Left lobe of liver (tissue), 2 donors: ENCODE measurements around the gene GRHPR. TPM values are rescaled to one million over a fixed set of nuclear protein-coding genes. Genes with fewer than 3 reads are reported as not detected.
"Not testable (repeated sequence)": the region's sequence is repeated elsewhere in the genome, so short reads cannot be mapped to it uniquely, and the experiment has no call there.

ENCODE experiments used
- ATAC-seq: fragments of 200-7000 bp; cut with Tn5 transposase; one replicate; pipeline ENCODE4 v1.9.1; 2020; ENCODE audit warnings: mild to moderate bottlenecking, moderate library complexity
- DNase-seq: peaks from one replicate; pipeline ENCODE4 v3.0.0-alpha.2; 2020; ENCODE audit warnings: low spot score
- total RNA-seq: library from RNA; stranded (reverse); gene quantifications from one replicate; pipeline ENCODE4 v1.2.1, GENCODE V29; 2021
- donor health status: DM: no; HTN: no; CAD: no; lungs with moderate emphysema.
- donor health status: DM: no; HTN: yes; CAD: no.

Gene GRHPR
- total RNA-seq, 1 donor from 2014 or later = 406 TPM

DNA sequence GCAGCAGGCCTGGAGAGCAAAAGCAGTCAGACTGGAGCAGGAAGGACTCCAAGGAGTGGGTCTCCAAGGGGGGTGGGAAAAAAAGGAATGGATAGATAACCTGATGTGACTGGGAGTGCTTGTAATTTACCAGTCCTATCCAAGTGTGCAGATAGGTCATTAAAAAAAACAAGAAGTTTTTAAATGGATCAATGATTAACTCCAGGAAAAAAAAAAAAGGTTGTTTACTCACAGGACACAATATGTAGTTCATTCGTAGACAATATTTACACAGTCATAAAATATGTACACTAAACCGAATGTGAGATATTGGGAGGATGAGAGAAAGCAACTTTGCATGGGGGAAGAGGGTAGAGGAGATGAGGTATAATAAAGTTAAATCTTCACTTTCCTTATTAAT, 22.4 kb downstream of the GRHPR start:
- ATAC-seq (peak; percentile 51), DNase-seq (no peak)

DNA sequence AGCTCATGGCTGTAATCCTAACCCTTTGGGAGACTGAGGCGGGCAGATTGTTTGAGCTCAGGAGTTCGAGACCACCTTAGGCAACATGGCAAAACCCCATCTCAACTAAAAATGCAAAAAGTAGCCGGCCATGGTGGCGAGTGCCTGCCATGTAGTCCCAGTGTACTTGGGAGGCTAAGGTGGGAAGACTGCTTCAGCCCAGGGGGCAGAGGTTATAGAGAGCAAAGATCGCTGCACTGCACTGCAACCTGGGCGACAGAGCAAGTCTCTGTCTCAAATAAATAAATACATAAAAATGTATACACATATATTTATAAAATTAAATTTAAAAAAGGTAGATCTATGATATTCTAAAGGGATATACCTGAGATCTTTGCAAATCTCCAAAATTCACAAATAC, 23.3 kb downstream of the GRHPR start:
- ATAC-seq (peak; percentile 52), DNase-seq (no peak)

DNA sequence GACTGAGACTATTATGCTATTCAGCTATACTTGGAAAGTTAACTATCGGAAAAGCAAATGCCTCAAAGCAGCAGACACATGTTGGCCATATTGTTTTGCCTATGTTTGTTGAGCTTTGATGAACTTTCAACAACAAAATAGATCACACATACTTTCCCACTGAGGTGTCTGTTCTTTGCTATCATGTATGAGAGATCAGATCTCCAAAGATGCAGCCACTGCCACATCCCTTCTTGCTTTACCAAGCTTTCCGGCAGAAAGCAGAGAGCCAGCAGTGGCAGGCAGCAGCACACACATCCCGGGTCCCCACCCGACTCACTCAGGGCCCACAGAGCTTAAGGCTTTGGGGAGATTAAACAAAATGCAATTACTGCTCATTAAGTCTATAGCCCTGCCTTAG, 23.9 kb downstream of the GRHPR start:
- no peak for DNase-seq
- no peak for ATAC-seq

DNA sequence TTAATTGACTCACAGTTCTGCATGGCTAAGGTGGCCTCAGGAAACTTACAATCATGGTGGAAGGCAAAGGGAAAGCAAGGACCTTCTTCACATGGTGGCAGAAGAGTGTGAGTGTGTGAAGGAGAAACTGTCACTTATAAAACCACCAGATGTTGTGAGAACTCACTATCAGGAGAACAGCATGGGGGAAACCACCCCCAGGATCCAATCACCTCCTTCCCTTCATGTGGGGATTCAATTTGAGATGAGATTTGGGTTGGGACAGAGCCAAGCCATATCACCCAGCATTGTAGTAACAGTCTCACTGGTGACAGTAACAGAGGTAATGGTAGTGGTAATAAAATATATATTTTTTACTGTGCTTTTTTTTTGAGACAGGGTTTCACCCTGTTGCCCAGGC, 24.6 kb downstream of the GRHPR start:
- ATAC-seq (no peak), DNase-seq (no peak)

DNA sequence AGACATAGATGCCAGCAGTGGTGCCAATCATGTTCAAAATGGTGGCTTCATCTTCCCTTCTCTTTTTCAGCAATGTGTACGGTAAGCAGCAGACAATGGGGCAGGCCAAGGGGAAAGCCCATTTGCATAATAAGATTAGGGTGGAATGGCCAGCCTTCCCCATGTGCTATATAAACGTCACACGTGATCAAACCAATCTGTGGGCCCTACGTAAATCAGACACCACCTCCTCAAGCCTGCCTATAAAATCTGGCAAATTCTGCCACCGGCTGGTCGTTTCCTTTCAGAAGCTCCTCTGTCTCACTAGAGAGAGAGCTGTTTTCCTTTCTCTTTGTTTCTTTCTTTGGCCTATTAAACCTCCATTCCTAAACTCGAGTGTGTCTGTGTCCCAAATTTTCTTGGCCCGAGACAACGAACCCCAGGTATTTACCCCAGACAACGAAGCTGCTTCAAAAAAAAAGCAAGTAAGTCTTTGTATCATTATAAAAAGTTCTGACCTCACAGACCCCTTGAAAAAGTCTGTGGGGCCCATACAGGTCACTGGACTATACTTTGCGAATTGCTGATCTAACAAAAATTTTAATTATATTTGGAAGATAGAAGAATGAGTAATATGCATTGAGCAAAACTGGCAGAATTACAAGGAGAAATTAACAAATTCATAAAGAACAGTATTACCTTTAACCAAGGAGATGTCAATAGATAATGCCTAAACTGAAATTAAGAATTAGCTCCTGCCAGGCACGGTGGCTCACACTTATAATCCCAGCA, 27.6 kb downstream of the GRHPR start:
- no peak for ATAC-seq
- DNase-seq = no peak

DNA sequence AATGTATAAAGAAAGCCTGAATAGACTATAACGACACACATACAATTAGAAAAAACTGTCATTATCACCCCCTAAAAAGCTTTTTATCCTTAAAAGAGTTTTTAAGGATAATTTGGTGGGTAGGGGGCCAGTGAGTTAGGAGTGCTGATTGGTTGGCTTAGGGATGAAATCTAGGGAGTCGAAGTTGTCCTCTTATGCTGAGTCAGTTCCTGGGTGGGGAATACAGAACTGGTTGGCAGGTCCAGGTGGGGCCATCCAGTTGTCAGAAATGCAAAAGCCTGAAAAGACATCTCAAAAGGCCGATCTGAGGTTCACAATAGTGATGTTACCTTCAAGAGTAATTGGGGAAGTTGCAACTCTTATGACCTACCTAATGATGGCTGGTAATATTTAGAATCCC, 29.1 kb downstream of the GRHPR start:
- no peak for DNase-seq
- no peak for ATAC-seq

DNA sequence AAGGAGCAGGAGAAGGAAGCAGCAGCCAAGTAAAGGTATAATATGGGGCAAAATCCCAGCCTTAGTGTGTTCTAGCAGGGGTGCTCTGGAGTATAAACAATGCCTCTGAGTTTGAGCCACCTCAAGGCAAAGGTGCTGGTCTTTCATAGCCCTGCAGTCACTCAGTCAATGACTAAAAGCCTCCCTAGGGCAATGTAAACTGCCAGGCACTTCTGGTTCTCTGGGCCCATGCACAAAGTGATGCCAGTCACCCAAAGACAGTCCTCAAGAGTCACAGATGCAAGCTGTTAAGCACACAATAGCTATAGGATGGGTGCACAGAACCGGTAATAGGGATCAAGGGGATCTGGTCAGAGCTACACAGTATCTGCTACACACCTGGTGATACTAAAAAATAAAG, 30.1 kb downstream of the GRHPR start:
- DNase-seq (no peak), ATAC-seq (no peak)

DNA sequence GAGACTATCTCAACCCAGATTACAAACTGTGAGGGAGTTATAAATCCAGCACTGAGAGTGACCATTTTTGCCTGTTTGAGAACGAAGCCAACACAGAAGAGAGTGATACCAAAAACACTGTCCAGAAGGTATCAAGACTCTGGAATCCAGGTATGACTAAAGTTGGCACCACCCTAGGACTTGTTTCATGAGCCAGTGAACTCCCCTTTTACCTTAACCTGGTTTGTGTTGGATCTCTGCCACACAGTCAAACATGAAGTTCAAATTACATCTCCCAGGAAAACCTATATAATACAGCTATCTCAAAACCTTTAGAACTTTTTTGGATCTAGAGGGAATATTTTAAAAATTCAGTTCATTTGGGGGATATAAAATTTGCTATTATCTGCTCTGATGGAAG, 31.3 kb downstream of the GRHPR start:
- DNase-seq (no peak), ATAC-seq (peak; percentile 76)

DNA sequence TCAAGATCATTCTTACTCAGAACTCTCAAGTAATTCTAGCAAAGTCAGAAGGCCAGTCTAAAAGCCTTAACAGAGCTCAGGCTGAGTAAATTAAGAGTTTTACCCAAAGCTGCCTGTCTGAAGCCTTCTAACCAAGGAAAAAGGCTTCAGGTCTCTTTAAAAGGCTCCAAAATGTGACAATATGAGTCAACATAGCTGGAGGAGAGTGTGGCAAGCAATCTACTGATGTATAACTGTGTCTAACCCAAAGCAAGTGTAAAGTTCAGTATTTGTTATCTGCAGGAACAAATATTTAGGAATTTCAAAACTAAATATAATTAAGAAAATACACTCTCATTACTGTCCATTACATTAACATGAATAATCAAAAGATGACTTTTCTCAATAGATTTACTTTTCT, 31.7 kb downstream of the GRHPR start:
- no peak for DNase-seq
- ATAC-seq = peak; percentile 71

DNA sequence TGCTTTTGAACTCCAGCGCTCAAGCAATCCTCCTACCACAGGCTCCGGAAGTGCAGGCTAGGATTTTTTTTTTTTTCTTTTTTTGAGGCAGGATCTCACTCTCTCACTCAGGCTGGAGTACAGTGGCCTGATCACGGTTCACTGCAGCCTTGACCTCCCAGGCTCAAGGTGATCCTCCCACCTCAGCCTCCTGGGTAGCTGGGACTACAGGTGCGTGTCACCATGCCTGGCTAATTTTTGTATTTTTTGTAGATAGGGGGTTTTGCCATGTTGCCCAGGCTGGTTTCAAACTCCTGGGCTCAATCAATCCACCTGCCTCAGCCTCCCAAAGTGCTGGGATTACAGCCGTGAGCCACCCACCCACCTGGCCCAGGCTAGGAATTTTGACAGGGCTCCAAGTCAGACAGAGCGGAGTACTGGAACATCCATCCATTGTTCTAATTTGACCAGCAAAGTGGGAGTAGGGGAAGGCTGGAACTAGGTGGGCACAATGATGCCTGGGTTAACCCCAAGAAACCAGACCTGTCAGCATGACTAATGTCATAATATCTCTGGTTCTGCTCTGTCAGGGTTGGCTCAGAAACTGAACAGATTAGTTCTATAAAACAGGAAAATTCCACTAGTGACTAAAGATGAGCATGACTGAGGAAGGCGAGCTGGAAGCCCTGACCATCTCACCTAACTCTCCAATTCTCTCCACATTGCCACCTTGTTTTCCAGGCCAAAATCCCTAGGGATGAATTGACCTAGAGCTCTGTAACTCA, 33.6 kb downstream of the GRHPR start:
- no peak for DNase-seq
- no peak for ATAC-seq

DNA sequence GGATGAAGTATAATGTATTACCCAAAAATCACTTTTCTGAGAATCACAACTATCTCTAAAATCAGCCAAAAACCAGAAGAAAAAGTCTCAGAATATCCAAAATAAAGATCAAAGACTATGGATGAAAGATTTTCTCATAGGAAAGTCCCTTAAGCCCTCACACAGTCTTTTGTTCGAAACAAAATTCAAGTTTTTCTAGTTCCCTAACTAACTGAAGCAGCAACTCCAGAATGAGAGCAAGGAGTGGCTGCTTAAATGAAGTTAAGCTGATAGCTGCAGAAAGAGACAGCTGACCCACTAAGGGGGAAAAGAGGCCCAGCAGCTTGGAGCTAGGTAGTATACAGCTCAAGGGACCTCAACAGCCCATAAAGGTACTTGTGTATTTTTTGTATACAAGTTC, 34.3 kb downstream of the GRHPR start:
- DNase-seq (no peak), ATAC-seq (no peak)

DNA sequence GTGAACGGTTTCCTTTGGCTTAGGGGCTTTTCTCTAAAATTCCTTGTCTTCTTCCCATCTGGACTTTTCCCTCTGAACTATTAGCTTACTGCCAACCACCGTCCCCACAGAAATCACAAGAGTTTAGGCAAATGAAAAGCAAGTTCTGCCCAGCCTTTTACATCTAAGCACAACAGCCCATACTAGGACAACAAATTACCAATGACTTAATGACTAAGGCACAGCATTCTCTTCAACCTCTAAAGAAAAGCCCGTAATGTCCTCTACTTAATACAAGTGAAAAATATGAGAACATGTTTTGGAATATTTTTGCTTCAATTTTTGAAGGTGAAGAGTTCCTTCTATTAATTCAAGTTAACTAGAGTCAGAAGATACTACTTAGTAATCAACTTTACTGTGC, 41.5 kb downstream of the GRHPR start:
- ATAC-seq (no peak), DNase-seq (no peak)

DNA sequence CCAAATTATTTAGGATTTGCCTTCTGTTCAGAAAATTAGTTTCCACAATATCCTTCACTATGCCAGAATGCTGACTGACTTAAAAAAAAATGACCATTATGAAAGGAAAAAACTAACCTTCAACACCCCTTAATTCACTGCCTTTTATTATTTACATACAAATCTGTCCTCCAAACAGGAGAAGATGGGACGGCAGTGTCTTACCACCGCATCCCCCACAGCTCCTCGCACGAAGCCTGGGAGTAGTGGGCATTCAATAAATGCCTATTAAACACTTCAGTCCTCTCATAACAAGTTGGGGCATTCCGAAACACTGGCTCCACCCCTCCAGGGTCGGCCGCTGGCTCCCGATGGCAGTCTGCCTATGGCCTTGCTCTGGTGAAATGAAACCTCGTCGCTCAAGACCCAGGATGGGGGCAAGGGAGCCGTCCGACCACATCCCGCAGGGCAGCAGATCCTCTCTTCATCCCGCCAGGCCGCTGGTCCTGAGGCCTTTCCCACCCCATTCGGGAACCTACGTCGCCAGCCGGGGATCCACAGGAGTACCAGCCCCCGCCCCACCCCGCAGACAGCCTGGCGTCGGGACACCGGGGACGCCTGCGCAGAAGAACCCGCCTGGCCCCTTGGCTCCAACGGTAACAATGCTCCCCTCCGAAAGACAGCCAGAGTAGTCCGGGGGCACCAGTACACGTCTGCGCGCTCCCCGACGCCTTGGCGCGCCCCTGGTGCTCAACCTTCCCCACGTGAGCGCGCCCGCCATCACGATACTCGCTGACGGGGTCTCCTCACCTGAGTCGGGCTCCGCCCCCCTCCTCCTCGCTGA, 42.1 kb downstream of the GRHPR start:
- ATAC-seq = peak; percentile 58
- peak; percentile 77 for DNase-seq

DNA sequence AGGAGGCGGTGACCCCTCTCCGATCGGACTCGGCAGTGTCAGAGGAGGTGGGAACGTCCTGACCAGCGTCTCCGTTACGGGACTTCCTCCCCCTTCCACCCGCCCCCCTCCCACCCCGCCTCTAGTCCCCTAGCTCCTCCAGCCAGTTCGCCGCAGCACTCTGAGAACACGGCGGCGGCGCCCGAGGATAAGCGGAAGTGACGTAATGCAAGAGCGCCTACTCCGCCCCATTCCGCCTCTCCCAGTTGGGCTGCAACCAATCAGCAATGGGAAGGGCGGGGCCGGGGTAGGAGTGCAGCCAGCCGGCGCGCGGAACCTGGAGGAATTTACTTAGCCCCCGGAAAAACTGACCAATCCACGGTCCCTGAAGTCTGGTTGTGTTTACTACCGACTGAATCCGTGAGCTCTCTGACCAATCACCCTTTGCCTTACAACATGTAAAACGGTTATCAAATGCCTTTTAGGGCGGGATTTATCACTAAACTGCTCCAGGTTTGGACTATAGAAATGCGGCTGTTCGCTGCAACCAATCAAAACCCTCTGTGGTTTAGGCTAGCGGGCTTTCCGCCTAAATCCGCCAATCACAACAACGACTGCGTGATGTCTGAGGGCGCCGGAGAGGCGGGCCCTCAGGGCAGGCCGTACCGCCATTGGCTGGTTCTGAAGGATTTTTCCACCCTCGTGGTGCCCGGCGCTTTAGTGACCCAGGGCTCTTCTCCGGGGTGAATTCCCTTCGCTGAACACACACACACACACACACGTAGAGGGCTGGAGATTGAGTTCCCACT, 42.9 kb downstream of the GRHPR start, which contains the start of gene ZBTB5:
Gene ZBTB5 (minus strand): TSS at position 202 of the 788 bp plus-strand sequence. CDS start 22,899 bp downstream, outside the sequence.
- ATAC-seq = peak; percentile 80
- DNase-seq = peak; percentile 99

DNA sequence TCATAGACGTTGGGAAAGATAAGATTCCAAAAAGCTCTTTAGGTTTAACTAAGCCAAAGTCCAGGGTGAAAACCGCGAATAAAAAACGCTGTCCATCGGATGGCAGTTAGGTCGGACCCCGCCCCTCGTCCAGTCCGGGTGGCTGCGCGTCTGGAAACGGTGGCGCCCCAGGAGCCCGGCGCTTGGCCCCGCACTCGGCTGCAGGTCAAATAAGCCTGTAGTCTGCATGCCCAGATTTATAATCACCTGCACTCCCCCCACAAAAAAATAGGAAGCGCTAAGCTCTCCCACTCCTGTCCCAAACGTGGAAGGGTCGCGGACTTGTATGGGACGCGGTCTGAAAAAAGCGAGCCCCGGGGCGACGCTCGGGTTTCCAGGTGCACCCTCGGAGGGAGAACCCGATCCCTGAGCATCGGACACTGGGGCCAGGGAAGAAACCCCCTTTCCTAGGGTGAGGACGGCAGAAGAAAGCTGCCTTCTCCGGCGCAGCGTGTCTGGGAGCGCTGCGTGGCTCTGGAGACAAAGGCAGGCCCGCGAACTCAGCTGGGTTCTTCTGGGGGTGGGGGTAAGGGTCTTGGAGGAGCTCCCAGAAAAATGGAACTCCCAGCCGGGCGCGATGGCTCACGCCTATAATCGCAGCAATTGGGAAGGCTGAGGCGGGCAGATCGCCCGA, 43.7 kb downstream of the GRHPR start:
- DNase-seq (peak; percentile 75), ATAC-seq (peak; percentile 40)

DNA sequence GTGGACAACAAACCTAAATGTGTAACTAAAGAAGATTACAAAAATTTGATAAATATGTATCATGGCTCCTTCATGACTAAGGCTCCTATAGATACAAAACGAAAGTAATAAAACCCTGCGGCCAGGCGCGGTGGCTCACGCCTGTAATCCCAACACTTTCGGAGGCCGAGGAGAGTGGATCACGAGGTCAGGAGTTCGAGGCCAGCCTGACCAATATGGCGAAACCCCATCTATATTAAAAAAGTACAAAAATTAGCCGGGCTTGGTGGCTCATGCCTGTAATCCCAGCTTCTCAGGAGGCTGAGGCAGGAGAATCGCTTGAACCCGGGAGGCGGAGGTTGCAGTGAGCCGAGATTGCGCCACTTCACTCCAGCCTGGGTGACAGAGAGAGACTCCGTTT, 45.0 kb downstream of the GRHPR start:
- DNase-seq, ATAC-seq: not testable (repeated sequence)

DNA sequence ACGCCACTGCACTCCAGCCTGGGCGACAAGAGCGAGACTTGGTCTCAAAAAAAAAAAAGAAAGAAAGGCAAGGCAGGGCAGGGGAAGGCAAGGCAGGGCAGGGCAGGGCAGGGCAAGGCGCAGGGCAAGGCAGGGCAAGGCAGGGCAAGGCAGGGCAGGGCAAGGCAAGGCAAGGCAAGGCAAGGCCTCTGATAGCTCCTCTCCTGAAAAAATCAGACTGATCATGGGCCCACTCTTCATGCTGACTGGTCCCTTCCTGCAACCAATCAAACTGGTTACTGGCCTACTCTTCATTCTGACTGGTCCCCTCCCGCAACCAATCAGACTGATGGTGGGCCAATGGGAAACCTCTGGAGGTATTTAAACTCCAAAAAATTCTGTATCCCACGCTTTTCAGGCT, 46.1 kb downstream of the GRHPR start:
- ATAC-seq (no peak), DNase-seq (no peak)

DNA sequence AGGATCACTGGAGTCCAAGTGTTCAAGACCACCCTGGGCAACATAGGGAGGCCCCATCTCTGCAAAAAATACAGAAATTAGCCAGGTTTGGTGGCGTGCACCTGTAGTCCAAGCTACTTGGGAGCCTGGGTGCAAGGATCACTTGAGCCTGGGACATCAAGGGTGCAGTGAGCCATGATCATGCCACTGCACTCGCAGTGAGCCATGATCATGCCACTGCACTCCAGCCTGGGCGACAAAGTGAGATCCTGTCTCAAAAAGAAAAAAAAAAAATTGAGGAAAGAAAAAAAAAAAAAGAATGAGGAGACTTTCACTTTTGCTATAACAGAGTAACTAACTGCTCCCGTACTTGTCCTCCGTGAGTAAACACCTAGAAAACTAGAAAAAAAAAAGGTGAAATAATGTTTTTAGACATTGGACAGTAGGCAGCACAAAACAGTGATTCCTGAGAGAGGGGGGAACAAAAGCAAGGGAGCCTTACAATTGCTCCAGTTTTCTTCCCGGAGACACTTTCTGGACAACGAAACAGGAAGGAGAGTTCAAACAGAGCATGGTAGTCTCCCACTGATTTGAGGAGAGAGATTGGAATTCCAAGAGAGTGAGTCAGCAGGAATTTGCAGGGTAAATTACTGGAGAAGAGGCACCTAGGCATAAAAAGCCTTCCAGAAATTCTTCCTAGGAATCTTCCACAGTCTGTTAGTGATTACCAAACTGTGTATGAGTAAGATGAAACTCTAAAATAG, 49.6 kb downstream of the GRHPR start:
- ATAC-seq (peak; percentile 73), DNase-seq (no peak)

DNA sequence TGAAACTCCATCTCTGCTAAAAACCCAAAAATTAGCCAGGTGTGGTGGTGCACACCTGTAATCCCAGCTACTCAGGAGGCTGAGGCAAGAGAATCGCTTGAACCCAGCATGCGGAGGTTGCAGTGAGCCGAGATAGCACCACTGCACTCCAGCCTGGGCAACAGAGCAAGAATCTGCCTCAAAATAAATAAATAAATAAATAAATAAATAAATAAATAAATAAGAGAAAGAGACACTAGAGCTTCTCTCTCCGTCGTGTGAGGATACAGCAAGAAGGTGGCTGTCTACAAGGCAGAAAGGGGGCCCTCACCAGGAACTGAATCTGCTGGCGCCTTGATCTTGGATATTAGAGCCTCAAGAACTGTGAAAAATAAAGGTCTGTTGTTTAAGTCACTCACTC, 51.5 kb downstream of the GRHPR start:
- not testable (repeated sequence) for DNase-seq, ATAC-seq
